Activated CD4-positive, alpha-beta T cell treated with anti-CD3 and anti-CD28 coated beads, Interleukin-2, amount 10 ng/mL, durations not matched to agents 24 days and 14 days (primary cell): Measurements from ENCODE around the gene ZMAT5. TPM values are rescaled to one million over a fixed set of nuclear protein-coding genes. Genes with fewer than 3 reads are reported as not detected.
A peak's percentile ranks its signal among the peaks of the same experiment; 100 is the strongest.

Experiments used
- DNase-seq: peaks from one replicate; pipeline ENCODE4 v3.0.0; 2022
- H3K27ac Mint-ChIP-seq: one replicate; pipeline ENCODE4 v1.8.0; 2022; ENCODE audit warnings: mild to moderate bottlenecking, mixed read lengths
- H3K27me3 Mint-ChIP-seq: one replicate; pipeline ENCODE4 v1.8.0; 2022; ENCODE audit warnings: mixed read lengths
- H3K36me3 Mint-ChIP-seq: one replicate; pipeline ENCODE4 v1.8.0; 2022; ENCODE audit warnings: low read depth, mild to moderate bottlenecking, mixed read lengths
- H3K4me1 Mint-ChIP-seq: one replicate; pipeline ENCODE4 v1.8.0; 2021; ENCODE audit warnings: mixed read lengths
- H3K4me3 Mint-ChIP-seq: one replicate; pipeline ENCODE4 v1.8.0; 2022; ENCODE audit warnings: mild to moderate bottlenecking, moderate library complexity, mixed read lengths
- H3K9me3 Mint-ChIP-seq: one replicate; pipeline ENCODE4 v1.8.0; 2021; ENCODE audit warnings: mixed read lengths
- intact Hi-C: fragments of 100-400 bp; cut with micrococcal nuclease; formaldehyde crosslinking; loops from one replicate; pipeline ENCODE4 v1.15.1; 2023
- total RNA-seq: library from RNA; stranded (reverse); gene quantifications from 2 replicates; pipeline ENCODE4 v1.2.3, GENCODE V29; 2022

Gene ZMAT5
- total RNA-seq, 1 donor from 2014 or later: 24.9 TPM

GRCh38 chr22:29723766-29724165 lies 43.0 kb downstream of the ZMAT5 start:
- no peak for DNase-seq
- H3K27me3 Mint-ChIP-seq: peaks cover 21% of the 10 kb centered on the region
- H3K9me3 Mint-ChIP-seq: no peaks in the 10 kb centered on the region
- H3K27ac Mint-ChIP-seq: no peak overlapping the region
- intact Hi-C loops: no loop called here
- no peak overlapping the region for H3K4me3 Mint-ChIP-seq
- H3K36me3 Mint-ChIP-seq: no peaks in the 10 kb centered on the region
- H3K4me1 Mint-ChIP-seq: peaks cover 2% of the 10 kb centered on the region

GRCh38 chr22:29722587-29722986 lies 44.2 kb downstream of the ZMAT5 start:
- H3K4me1 Mint-ChIP-seq: peaks cover 2% of the 10 kb centered on the region
- no peak overlapping the region for H3K4me3 Mint-ChIP-seq
- intact Hi-C loops: no loop called here
- H3K36me3 Mint-ChIP-seq: no peaks in the 10 kb centered on the region
- DNase-seq: no peak
- H3K27ac Mint-ChIP-seq: no peak overlapping the region
- H3K9me3 Mint-ChIP-seq: no peaks in the 10 kb centered on the region
- H3K27me3 Mint-ChIP-seq: peaks cover 30% of the 10 kb centered on the region

DNA sequence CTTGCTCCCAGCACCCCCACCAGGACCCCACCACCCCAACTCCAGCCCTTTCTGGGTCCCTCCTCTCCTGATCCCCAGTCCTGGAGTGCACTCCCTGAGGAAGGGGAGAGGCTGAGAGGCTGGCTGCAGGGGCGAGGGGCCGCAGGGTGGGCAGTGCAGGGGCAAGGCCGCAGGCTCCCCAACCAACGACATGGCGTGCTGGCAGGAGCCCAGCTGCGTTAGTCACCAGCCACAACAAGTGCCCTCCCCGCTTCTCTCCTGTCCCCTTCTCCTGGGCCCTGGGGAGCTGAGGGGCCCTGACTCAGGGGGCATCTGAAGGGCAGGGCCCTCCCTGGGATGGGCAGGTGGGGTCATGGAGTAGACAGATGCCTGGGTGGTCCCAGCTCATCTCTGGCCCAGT lies 44.7 kb downstream of the ZMAT5 start:
- H3K4me1 Mint-ChIP-seq: peaks cover 2% of the 10 kb centered on the region
- DNase-seq: no peak
- H3K27me3 Mint-ChIP-seq: peaks cover 34% of the 10 kb centered on the region
- no peak overlapping the region for H3K27ac Mint-ChIP-seq
- no peak overlapping the region for H3K4me3 Mint-ChIP-seq
- no peaks in the 10 kb centered on the region for H3K36me3 Mint-ChIP-seq
- intact Hi-C loops: no loop called here
- H3K9me3 Mint-ChIP-seq: no peaks in the 10 kb centered on the region

DNA sequence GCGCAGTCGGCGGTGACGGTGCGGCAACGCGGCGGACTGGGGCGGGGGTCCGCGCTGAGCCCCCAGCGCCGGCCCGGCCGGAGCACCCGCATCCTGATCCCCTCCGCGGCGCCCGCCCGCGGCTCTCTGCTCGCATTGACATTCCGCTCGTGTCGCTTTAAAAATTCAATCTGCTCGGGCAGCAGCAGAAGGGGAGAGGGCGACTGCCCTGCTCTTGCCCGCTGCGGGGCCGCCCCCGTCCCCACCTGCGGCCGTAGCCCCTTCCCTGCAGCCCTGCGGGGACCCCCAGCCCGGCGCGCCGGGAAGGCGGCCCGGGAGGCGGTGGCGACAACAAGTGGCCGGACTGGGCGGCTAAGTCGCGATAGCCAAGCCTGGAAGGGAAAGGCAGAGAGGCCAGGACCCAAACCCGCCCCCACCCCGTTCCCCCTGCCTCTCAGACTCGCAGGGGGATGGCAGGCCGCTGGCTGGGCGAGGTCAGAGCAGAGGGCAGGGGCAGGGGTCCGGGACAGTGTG lies 45.9 kb downstream of the ZMAT5 start:
- no peak overlapping the region for H3K4me3 Mint-ChIP-seq
- no peaks in the 10 kb centered on the region for H3K36me3 Mint-ChIP-seq
- no peak for DNase-seq
- peaks cover 2% of the 10 kb centered on the region for H3K4me1 Mint-ChIP-seq
- intact Hi-C loops: no loop called here
- no peak overlapping the region for H3K27ac Mint-ChIP-seq
- H3K9me3 Mint-ChIP-seq: no peaks in the 10 kb centered on the region
- peaks cover 39% of the 10 kb centered on the region for H3K27me3 Mint-ChIP-seq

DNA sequence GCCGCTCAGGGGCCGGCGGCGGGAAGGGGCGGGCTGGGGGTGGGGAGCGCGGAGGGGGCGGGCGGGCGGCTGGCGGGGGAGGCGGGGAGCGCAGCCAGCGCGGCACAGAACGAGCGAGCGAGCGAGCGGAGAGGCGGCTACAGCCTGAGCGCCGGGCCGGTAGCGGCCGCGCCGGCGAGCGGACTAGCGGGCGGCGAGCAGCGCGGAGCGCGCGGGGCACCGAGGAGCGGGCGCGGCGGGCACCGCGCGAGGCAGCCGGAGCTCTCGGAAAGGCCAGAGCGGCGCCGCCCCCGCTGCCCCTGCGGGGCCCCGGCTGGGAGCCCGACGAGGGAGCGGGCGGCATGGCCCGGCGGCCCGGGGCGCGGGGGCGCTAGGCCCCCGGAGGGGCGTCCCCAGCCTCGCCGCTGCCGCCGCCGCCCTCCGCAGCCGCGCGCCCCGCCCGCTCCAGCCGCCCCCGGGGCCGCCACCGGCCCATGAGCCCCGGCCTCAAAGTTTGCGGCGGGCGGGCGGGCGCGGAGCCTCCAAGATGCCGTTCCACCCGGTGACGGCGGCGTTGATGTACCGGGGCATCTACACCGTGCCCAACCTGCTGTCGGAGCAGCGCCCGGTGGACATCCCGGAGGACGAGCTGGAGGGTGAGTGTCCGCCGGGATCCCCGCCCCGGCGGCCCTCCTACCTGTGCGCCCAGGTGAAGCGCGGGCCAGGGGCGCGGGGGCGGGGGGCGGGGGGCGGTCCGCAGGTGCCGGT lies 46.7 kb downstream of the ZMAT5 start, which contains the start of gene CABP7:
TSS of gene CABP7 (plus strand) at position 105 of the 747 bp plus-strand sequence. CDS start at position 527, 422 bp downstream.
- no peaks in the 10 kb centered on the region for H3K9me3 Mint-ChIP-seq
- H3K4me3 Mint-ChIP-seq: peak within 1 kb of the TSS; percentile 55
- H3K27me3 Mint-ChIP-seq: peaks cover 38% of the 10 kb centered on the region
- DNase-seq: no peak
- no peak within 1 kb of the TSS for H3K27ac Mint-ChIP-seq
- H3K4me1 Mint-ChIP-seq: peaks cover 2% of the 10 kb centered on the region
- no peaks in the 10 kb centered on the region for H3K36me3 Mint-ChIP-seq
- intact Hi-C loops: no loop called here

- H3K4me1 Mint-ChIP-seq: peaks cover 2% of the 10 kb centered on the region
- no peaks in the 10 kb centered on the region for H3K9me3 Mint-ChIP-seq
- DNase-seq: no peak
- H3K27me3 Mint-ChIP-seq: peaks cover 40% of the 10 kb centered on the region
- intact Hi-C loops: no loop called here
- H3K27ac Mint-ChIP-seq: no peak overlapping the region
- peak overlapping the region; percentile 55 for H3K4me3 Mint-ChIP-seq
- no peaks in the 10 kb centered on the region for H3K36me3 Mint-ChIP-seq
Measured at GRCh38 chr22:29718949-29719898, 47.6 kb downstream of the ZMAT5 start.

- Mint-ChIP-seq H3K27ac (no peak overlapping the region), H3K27me3 (peaks cover 39% of the 10 kb centered on the region), H3K36me3 (no peaks in the 10 kb centered on the region), H3K9me3 (no peaks in the 10 kb centered on the region), H3K4me1 (peaks cover 2% of the 10 kb centered on the region), H3K4me3 (no peak overlapping the region)
- intact Hi-C loops: no loop called here
- no peak for DNase-seq
Measured at GRCh38 chr22:29717789-29718188, 49.0 kb downstream of the ZMAT5 start.

DNA sequence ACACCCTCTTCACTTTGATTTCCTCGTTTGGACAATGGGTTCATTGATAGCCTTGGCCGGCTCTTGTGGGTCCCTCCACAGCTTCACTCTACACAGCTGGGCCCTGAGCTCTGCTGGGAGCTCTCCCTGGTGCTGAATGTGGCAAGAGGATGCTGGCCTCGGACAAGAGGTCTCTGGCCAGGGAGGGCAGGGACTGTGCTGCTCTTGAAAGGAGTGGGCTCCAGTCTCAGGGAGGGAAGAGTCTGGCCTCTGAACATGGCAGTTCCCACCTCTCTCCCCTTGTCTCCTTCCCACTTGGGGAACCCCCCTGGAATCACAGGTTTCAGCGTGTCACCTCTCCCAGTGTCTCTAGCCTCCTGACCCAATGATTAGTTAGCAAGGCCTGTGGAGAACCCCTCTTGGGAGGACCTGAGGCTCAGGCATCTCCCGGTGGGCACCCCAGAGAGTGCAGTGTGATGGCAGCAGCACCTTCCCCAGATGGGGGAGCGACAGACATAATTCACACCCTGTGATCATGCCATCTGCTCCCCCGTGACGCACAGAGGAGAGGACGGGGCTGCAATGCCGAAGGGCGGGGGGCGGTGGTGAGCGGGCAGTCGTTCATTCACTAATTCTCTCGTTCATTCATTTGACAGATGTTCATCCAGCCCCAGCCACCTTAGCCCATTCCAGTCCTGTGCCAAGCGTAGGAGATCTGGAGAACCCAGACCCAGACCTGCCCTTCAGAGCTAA lies 49.8 kb downstream of the ZMAT5 start:
- Mint-ChIP-seq H3K4me3 (no peak overlapping the region), H3K27me3 (peaks cover 37% of the 10 kb centered on the region)

DNA sequence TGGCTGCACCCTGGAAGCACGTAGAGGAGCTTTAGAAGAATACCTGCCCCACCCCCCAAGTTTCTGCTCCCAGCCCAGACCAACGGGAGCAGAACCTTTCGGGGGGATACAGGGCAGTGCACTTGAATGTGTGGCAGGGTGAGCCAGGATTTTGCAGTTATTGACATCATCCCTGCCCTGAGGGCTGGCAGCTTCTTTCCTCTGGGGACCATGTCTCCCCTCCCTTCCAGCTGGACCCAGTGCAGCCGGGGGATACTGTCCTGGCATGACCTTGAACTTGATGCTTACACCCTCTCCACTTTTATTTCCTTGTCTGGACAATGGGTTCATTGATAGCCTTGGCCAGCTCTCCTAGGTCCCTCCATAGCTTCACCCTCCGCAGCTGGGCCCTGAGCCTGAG lies 51.1 kb downstream of the ZMAT5 start:
- peaks cover 32% of the 10 kb centered on the region for H3K27me3 Mint-ChIP-seq
- DNase-seq: no peak
- H3K4me3 Mint-ChIP-seq: no peak overlapping the region
- no peaks in the 10 kb centered on the region for H3K9me3 Mint-ChIP-seq
- intact Hi-C loops: no loop called here
- peaks cover 2% of the 10 kb centered on the region for H3K4me1 Mint-ChIP-seq
- H3K27ac Mint-ChIP-seq: no peak overlapping the region
- no peaks in the 10 kb centered on the region for H3K36me3 Mint-ChIP-seq

More for the DNA sequence above, 49.8 kb downstream of the ZMAT5 start:
- H3K27ac Mint-ChIP-seq: no peak overlapping the region
- peaks cover 2% of the 10 kb centered on the region for H3K4me1 Mint-ChIP-seq
- H3K9me3 Mint-ChIP-seq: no peaks in the 10 kb centered on the region
- peak; percentile 84 for DNase-seq
- no peaks in the 10 kb centered on the region for H3K36me3 Mint-ChIP-seq
- intact Hi-C loops: no loop called here

- H3K27ac Mint-ChIP-seq: no peak overlapping the region
- peaks cover 32% of the 10 kb centered on the region for H3K27me3 Mint-ChIP-seq
- DNase-seq: no peak
- H3K4me3 Mint-ChIP-seq: no peak overlapping the region
- peaks cover 2% of the 10 kb centered on the region for H3K4me1 Mint-ChIP-seq
- no peaks in the 10 kb centered on the region for H3K36me3 Mint-ChIP-seq
- intact Hi-C loops: no loop called here
- H3K9me3 Mint-ChIP-seq: no peaks in the 10 kb centered on the region
Measured at GRCh38 chr22:29715240-29715639, 51.6 kb downstream of the ZMAT5 start.

DNA sequence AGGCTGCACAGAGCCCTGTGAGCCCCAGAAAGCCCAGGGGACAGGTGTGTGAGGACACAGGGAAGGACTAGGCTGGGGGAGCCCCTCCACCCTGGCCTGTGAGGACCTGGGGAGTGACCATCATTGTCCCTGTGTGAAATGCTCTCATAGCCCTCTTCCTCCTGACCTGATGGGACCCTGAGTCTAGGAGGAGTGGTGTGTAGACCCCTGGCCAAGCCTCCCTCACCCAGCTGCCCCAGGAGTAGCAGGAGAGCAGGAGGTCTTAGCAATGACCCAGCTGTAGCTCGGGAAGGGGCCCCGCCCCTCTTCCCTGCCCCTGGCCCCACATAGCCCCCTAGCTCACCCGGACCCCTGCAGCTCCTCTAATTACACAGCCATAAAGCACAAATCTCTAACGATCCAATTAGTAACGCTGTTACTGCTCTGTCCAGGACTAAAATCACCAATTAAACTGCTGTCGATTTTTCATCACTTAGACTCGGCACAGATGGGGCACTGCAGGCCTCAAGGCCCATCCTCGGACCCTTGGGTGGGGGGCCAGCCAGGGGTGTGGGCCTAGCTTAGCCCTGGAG lies 53.6 kb downstream of the ZMAT5 start:
- H3K4me3 Mint-ChIP-seq: no peak overlapping the region
- H3K9me3 Mint-ChIP-seq: no peaks in the 10 kb centered on the region
- no peaks in the 10 kb centered on the region for H3K4me1 Mint-ChIP-seq
- intact Hi-C loops: no loop called here
- no peaks in the 10 kb centered on the region for H3K36me3 Mint-ChIP-seq
- DNase-seq: no peak
- no peak overlapping the region for H3K27ac Mint-ChIP-seq
- H3K27me3 Mint-ChIP-seq: peaks cover 17% of the 10 kb centered on the region

DNA sequence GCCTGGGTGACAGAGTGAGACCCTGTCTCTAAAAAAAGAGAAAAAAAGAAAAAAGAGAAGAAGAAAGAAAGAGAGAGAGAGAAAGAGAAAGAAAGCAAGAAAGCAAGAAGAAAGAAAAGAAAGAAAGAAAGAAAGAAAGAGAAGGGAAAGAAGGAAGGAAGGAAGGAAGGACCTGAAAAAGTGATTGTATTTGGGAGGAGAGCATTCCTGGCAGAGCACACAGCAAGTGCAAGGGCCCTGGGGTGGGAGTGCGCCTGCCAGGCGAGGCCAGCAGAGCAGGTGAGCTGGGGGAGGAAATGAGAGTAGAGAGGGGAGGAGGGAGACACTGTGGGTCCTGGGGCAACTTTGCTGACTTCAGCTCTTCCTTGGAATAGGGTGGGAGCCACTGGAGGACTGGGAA lies 54.7 kb downstream of the ZMAT5 start:
- intact Hi-C loops: no loop called here
- Mint-ChIP-seq H3K36me3 (no peaks in the 10 kb centered on the region), H3K27me3 (peaks cover 11% of the 10 kb centered on the region)

GRCh38 chr22:29710922-29711593 lies 55.7 kb downstream of the ZMAT5 start:
- H3K9me3 Mint-ChIP-seq: no peaks in the 10 kb centered on the region
- H3K27ac Mint-ChIP-seq: no peak overlapping the region
- intact Hi-C loops: no loop called here
- H3K36me3 Mint-ChIP-seq: no peaks in the 10 kb centered on the region
- DNase-seq: no peak
- H3K4me1 Mint-ChIP-seq: no peaks in the 10 kb centered on the region
- H3K4me3 Mint-ChIP-seq: no peak overlapping the region
- H3K27me3 Mint-ChIP-seq: peaks cover 6% of the 10 kb centered on the region

More for the DNA sequence above, 54.7 kb downstream of the ZMAT5 start:
- no peaks in the 10 kb centered on the region for H3K4me1 Mint-ChIP-seq
- H3K27ac Mint-ChIP-seq: no peak overlapping the region
- no peaks in the 10 kb centered on the region for H3K9me3 Mint-ChIP-seq
- no peak overlapping the region for H3K4me3 Mint-ChIP-seq
- no peak for DNase-seq
